T-helper 17 cell (primary cell): ENCODE data around the gene SYT6. TPM values are rescaled to one million over a fixed set of nuclear protein-coding genes. Genes with fewer than 3 reads are reported as not detected.

Experiments used
- ATAC-seq: fragments of 150-1000 bp; cut with Tn5 transposase; 2 replicates; pipeline ENCODE4 v1.10.0; 2021; ENCODE audit warnings: mild to moderate bottlenecking, moderate library complexity
- DNase-seq, 3 donors: peaks; one replicate each; pipeline versions ENCODE4 v3.0.0 to v3.0.0-alpha.2; 2020 to 2021
- H3K9me3 ChIP-seq: one replicate; pipeline ENCODE4 v1.7.0; 2013; ENCODE audit warnings: low read length, mild to moderate bottlenecking; ENCODE audit not compliant: control insufficient read depth, poor library complexity, severe bottlenecking
- H3K27ac Mint-ChIP-seq: one replicate; pipeline ENCODE4 v1.8.0; 2022; ENCODE audit warnings: mild to moderate bottlenecking, moderate library complexity, mixed read lengths
- H3K27me3 Mint-ChIP-seq: one replicate; pipeline ENCODE4 v1.8.0; 2022; ENCODE audit warnings: mixed read lengths
- H3K36me3 Mint-ChIP-seq: one replicate; pipeline ENCODE4 v1.8.0; 2022; ENCODE audit warnings: low read depth, mixed read lengths
- H3K4me1 Mint-ChIP-seq: one replicate; pipeline ENCODE4 v1.8.0; 2022; ENCODE audit warnings: mild to moderate bottlenecking, mixed read lengths
- H3K4me3 Mint-ChIP-seq: one replicate; pipeline ENCODE4 v1.8.0; 2022; ENCODE audit warnings: mild to moderate bottlenecking, moderate library complexity, mixed read lengths
- total RNA-seq, 4 donors: library from RNA in 2 of 4; stranded (reverse) in 2 of 4; gene quantifications; one replicate each; pipeline ENCODE4 v1.2.3 and lab custom pipeline; 2022 to 2026

Gene SYT6
- total RNA-seq, 2 donors from 2014 or later: 0.10 TPM; not detected in 1

DNA sequence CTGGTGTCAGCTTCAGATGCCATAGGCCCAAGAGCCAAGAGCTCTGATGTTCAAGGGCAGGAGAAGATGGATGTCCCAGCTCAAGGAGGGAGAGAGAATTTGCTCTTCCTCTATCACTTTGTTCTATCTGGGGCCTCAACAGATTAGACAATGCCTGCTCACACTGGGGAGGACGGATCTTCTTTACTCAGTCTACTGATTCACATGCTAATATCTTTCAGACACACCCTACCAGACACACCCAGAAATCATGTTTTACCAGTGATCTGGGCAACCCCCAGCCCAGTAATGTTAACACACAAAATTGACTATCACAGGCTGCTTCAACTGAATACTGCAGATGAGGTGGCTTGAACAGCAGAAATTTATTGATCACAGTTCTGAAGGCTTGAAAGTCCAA lies 105.4 kb downstream of the SYT6 start:
- H3K4me3 Mint-ChIP-seq: no peak overlapping the region
- peaks cover 5% of the 10 kb centered on the region for H3K27me3 Mint-ChIP-seq
- no peak for ATAC-seq
- H3K36me3 Mint-ChIP-seq: peaks cover 4% of the 10 kb centered on the region
- no peak for DNase-seq
- H3K4me1 Mint-ChIP-seq: no peaks in the 10 kb centered on the region
- H3K27ac Mint-ChIP-seq: no peak overlapping the region
- no peaks in the 10 kb centered on the region for H3K9me3 ChIP-seq

DNA sequence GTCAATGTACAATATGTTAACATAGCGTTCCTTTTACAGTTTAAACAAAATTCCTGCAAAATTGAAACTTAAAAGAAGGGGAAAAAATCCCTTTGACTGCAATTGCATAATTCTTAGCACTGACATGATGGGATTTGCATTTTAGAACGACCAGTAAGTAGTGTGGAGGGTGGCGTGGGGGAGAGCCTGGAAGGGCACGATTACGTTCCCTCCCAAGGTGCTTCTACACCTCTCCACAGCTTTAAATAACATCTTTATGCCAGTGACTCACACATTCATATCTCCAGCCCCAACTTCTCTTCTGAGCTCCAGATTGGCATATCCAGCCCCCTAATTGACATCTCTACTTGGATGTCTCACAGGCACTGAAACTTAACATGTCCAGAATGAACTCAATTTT lies 110.1 kb downstream of the SYT6 start:
- H3K9me3 ChIP-seq: no peaks in the 10 kb centered on the region
- Mint-ChIP-seq H3K4me3 (no peak overlapping the region), H3K4me1 (peaks cover 3% of the 10 kb centered on the region), H3K27me3 (no peaks in the 10 kb centered on the region), H3K27ac (no peak overlapping the region), H3K36me3 (no peaks in the 10 kb centered on the region)
- DNase-seq: no peak
- ATAC-seq: no peak

GRCh38 chr1:114043054-114043453 lies 110.6 kb downstream of the SYT6 start:
- no peaks in the 10 kb centered on the region for H3K27me3 Mint-ChIP-seq
- ATAC-seq: no peak
- H3K4me3 Mint-ChIP-seq: no peak overlapping the region
- no peak overlapping the region for H3K27ac Mint-ChIP-seq
- H3K9me3 ChIP-seq: no peaks in the 10 kb centered on the region
- DNase-seq: no peak
- peaks cover 3% of the 10 kb centered on the region for H3K4me1 Mint-ChIP-seq
- no peaks in the 10 kb centered on the region for H3K36me3 Mint-ChIP-seq

- DNase-seq (no peak), ATAC-seq (no peak)
- Mint-ChIP-seq H3K27me3 (no peaks in the 10 kb centered on the region), H3K27ac (no peak overlapping the region), H3K4me3 (no peak overlapping the region), H3K4me1 (peaks cover 3% of the 10 kb centered on the region), H3K36me3 (no peaks in the 10 kb centered on the region)
- H3K9me3 ChIP-seq: no peaks in the 10 kb centered on the region
These were observed 113.2 kb downstream of the SYT6 start for GRCh38 chr1:114040273-114041015.

Other genes with a start within 250 kb of the SYT6 start
- gene AP4B1, start 249.1 kb downstream of the SYT6 start, total RNA-seq: 10 to 100 TPM; 52.1 to 56.1 TPM
- gene DCLRE1B, start 248.5 kb downstream of the SYT6 start, total RNA-seq: 1 to 10 TPM; 5.4 to 7.0 TPM
- gene HIPK1, start 224.5 kb downstream of the SYT6 start, total RNA-seq: 100 to 1,000 TPM; 228 to 253 TPM
- 1 to 10 TPM; 1.0 to 1.2 TPM for gene OLFML3, start 174.4 kb downstream of the SYT6 start, total RNA-seq